A549 (cell line): Measurements from ENCODE around the gene RTL5. TPM values are rescaled to one million over a fixed set of nuclear protein-coding genes. Genes with fewer than 3 reads are reported as not detected.

Source experiments
- ATAC-seq, 2 experiments: fragments of 200-7000 bp in 1 of 2; fragments of >200 bp in 1 of 2; cut with Nextera tagmentation in 1 of 2; cut with Tn5 transposase in 1 of 2; 3 replicates each; pipeline versions ENCODE4 v1.8.0 to v1.9.1; 2018 to 2020; ENCODE audit warnings: mild to moderate bottlenecking in 1 of 2, moderate library complexity in 1 of 2
- CTCF ChIA-PET: fragments of 300-600 bp; sonication (Branson Sonifier 250); formaldehyde crosslinking; extraction: SDS; loops from one replicate; lab custom pipeline; 2021; ENCODE audit warnings: antibody characterized with exemption, inconsistent platforms; lab: Yijun Ruan, JAX
- POLR2A ChIA-PET: fragments of 350-600 bp; formaldehyde crosslinking; extraction: SDS; loops from one replicate; lab custom pipeline; 2021; ENCODE audit warnings: antibody characterized with exemption, inconsistent platforms; lab: Yijun Ruan, JAX
- DNase-seq, 2 experiments: peaks; one replicate each; pipeline versions ENCODE4 v3.0.0 to v3.0.0-alpha.2; 2011 to 2016; ENCODE audit warnings: low read depth in 1 of 2, low spot score in 1 of 2
- FAIRE-seq: peaks from 2 replicates; lab custom pipeline; 2011; peaks lifted over from hg19 to GRCh38; lab: Jason Lieb, UNC
- H3K27ac ChIP-seq, 2 experiments: fragments of >200 bp; sonication (Bioruptor Twin); formaldehyde crosslinking; 3 replicates each; pipeline ENCODE4 v1.5.1; 2016 to 2017
- H3K4me1 ChIP-seq: fragments of >200 bp; sonication (Bioruptor Twin); formaldehyde crosslinking; 3 replicates; pipeline ENCODE4 v1.6.1; 2016
- H3K4me2 ChIP-seq: fragments of >200 bp; sonication (Bioruptor Twin); formaldehyde crosslinking; 3 replicates; pipeline ENCODE4 v1.6.1; 2016
- H3K4me3 ChIP-seq: fragments of >200 bp; sonication (Bioruptor Twin); formaldehyde crosslinking; 3 replicates; pipeline ENCODE4 v1.5.1; 2016
- H3K9me3 ChIP-seq: fragments of >200 bp; sonication (Bioruptor Twin); formaldehyde crosslinking; 3 replicates; pipeline ENCODE4 v1.6.1; 2016
- BCL3 ChIP-seq: fragments of >200 bp; sonication (Bioruptor Twin); formaldehyde crosslinking; IDR thresholded peaks from 3 replicates; pipeline ENCODE4 v1.6.1; 2016
- BHLHE40 ChIP-seq: IDR thresholded peaks from 2 replicates; pipeline ENCODE4 v1.6.1; 2012; ENCODE audit warnings: low read depth, low read length, inconsistent platforms
- CEBPB ChIP-seq, 2 experiments: fragments of >200 bp in 1 of 2; sonication (Bioruptor Twin) in 1 of 2; formaldehyde crosslinking in 1 of 2; IDR thresholded peaks; 2 replicates each; pipeline ENCODE4 v1.6.1; 2012 to 2016
- CHD2 ChIP-seq: fragments of 150-350 bp; IDR thresholded peaks from 2 replicates; pipeline ENCODE4 v1.6.1; 2014; ENCODE audit warnings: low read length; ENCODE audit not compliant: partially characterized antibody
- CTCF ChIP-seq: fragments of >200 bp; sonication (Bioruptor Twin); formaldehyde crosslinking; IDR thresholded peaks from 3 replicates; pipeline ENCODE4 v1.5.1; 2016
- E2F6 ChIP-seq: IDR thresholded peaks from 2 replicates; pipeline ENCODE4 v1.6.1; 2012; ENCODE audit warnings: low read depth, borderline replicate concordance
- EHF ChIP-seq: fragments of 250-450 bp; sonication (Bioruptor Pico); IDR thresholded peaks from 2 replicates; pipeline ENCODE4 v1.5.0; 2020; ENCODE audit warnings: mild to moderate bottlenecking
- FOSL2 ChIP-seq, 2 experiments: fragments of 450-650 bp in 1 of 2; fragments of >200 bp in 1 of 2; sonication (Bioruptor Twin) in 1 of 2; formaldehyde crosslinking; IDR thresholded peaks; 2 replicates each; pipeline versions ENCODE4 v1.5.0 to v1.6.1; 2016 to 2020; ENCODE audit warnings: mild to moderate bottlenecking in 1 of 2, moderate library complexity in 1 of 2
- FOXS1 ChIP-seq: fragments of 250-450 bp; sonication (Bioruptor Pico); IDR thresholded peaks from 2 replicates; pipeline ENCODE4 v1.5.0; 2020; ENCODE audit warnings: mild to moderate bottlenecking, moderate library complexity
- HDAC2 ChIP-seq: fragments of 200-600 bp; sonication (generic); IDR thresholded peaks from 2 replicates; pipeline ENCODE4 v1.6.1; 2016
- HES2 ChIP-seq: fragments of >200 bp; sonication (Bioruptor Twin); formaldehyde crosslinking; IDR thresholded peaks from 2 replicates; pipeline ENCODE4 v1.6.1; 2016
- HEYL ChIP-seq: fragments of 250-450 bp; sonication (Bioruptor Pico); IDR thresholded peaks from 2 replicates; pipeline ENCODE4 v1.8.0; 2021; ENCODE audit warnings: mild to moderate bottlenecking, moderate library complexity
- HMGXB4 ChIP-seq: fragments of 250-450 bp; sonication (Bioruptor Pico); IDR thresholded peaks from 2 replicates; pipeline ENCODE4 v1.5.0; 2021; ENCODE audit warnings: mild to moderate bottlenecking, moderate library complexity, borderline replicate concordance
- HOXA7 ChIP-seq: fragments of 250-450 bp; sonication (Bioruptor Pico); IDR thresholded peaks from 2 replicates; pipeline ENCODE4 v1.5.0; 2020; ENCODE audit warnings: mild to moderate bottlenecking, moderate library complexity
- MAFK ChIP-seq: fragments of 450-650 bp; IDR thresholded peaks from 2 replicates; pipeline ENCODE4 v1.6.1; 2014; ENCODE audit not compliant: partially characterized antibody
- MAZ ChIP-seq: fragments of 150-350 bp; IDR thresholded peaks from 2 replicates; pipeline ENCODE4 v1.6.1; 2014; ENCODE audit warnings: antibody characterized with exemption, low read depth, low read length, borderline replicate concordance
- MYC ChIP-seq: IDR thresholded peaks from 2 replicates; pipeline ENCODE4 v1.6.1; 2012; ENCODE audit warnings: mild to moderate bottlenecking, inconsistent platforms, low read length, improper control_type of control experiment, borderline replicate concordance
- NR3C1 ChIP-seq: fragments of >200 bp; sonication (Bioruptor Twin); formaldehyde crosslinking; IDR thresholded peaks from 3 replicates; pipeline ENCODE4 v1.6.1; 2017
- PHF8 ChIP-seq: fragments of 200-600 bp; sonication (generic); IDR thresholded peaks from 2 replicates; pipeline ENCODE4 v1.6.1; 2016; ENCODE audit warnings: low read depth, mild to moderate bottlenecking, antibody characterized with exemption, moderate library complexity, borderline replicate concordance
- RCOR1 ChIP-seq: fragments of 150-350 bp; IDR thresholded peaks from 2 replicates; pipeline ENCODE4 v1.6.1; 2014; ENCODE audit warnings: antibody characterized with exemption, low read length, low read depth
- RNF2 ChIP-seq: fragments of 200-600 bp; sonication (generic); IDR thresholded peaks from 2 replicates; pipeline ENCODE4 v1.6.1; 2016; ENCODE audit warnings: low read depth, mild to moderate bottlenecking, antibody characterized with exemption, moderate library complexity, borderline replicate concordance
- SMC3 ChIP-seq: fragments of >200 bp; sonication (Bioruptor Twin); formaldehyde crosslinking; IDR thresholded peaks from 3 replicates; pipeline ENCODE4 v1.6.1; 2018; ENCODE audit warnings: inconsistent platforms
- TP53 ChIP-seq: fragments of 250-450 bp; sonication (Bioruptor Pico); IDR thresholded peaks from 2 replicates; pipeline ENCODE4 v1.5.0; 2021; ENCODE audit warnings: mild to moderate bottlenecking, moderate library complexity
- USF2 ChIP-seq: fragments of 450-650 bp; IDR thresholded peaks from 2 replicates; pipeline ENCODE4 v1.6.1; 2014; ENCODE audit warnings: antibody characterized with exemption
- ZFP36 ChIP-seq: fragments of 450-650 bp; IDR thresholded peaks from 2 replicates; pipeline ENCODE4 v1.6.1; 2014; ENCODE audit warnings: borderline replicate concordance; ENCODE audit not compliant: partially characterized antibody
- ZNF302 ChIP-seq: fragments of 250-450 bp; sonication (Bioruptor Pico); IDR thresholded peaks from 2 replicates; pipeline ENCODE4 v1.9.0; 2021; ENCODE audit warnings: inconsistent platforms, mild to moderate bottlenecking, moderate library complexity
- WGBS: methylation state at CpG from one replicate; pipeline ENCODE4 v1.1.6; 2017; ENCODE audit errors: missing lambda C conversion rate; 5-methylcytosine and 5-hydroxymethylcytosine counted together
- polyA plus RNA-seq, 4 experiments: library from polyadenylated mRNA; depleted of rRNA in 3 of 4; stranded (reverse); fragments of >200 nt; fragmentation: RNase III in 1 of 4; extraction: RNeasy Plus Mini Kit Qiagen cat#74134 plus additional on column Dnase treatment in 1 of 4; gene quantifications; 2 replicates in 3 of 4; 3 replicates in 1 of 4; pipeline ENCODE4 v1.2.3, GENCODE V29; 2011 to 2017

The RTL5 gene
- polyA plus RNA-seq, 2 of the 4 experiments (the other 2 are of a cell fraction): 1.2 to 2.9 TPM

GRCh38 chrX:72088761-72089160 lies 43.0 kb downstream of the RTL5 start:
- FAIRE-seq (no peak), ATAC-seq (no peak), DNase-seq (no peak)
- no peaks in the 10 kb centered on the region for H3K4me1 ChIP-seq
- H3K27ac ChIP-seq: no peak overlapping the region
- H3K9me3 ChIP-seq: no peaks in the 10 kb centered on the region
- CTCF ChIA-PET: no interaction called here
- no peak for TF ChIP-seq BCL3
- no peak for TF ChIP-seq FOSL2 (IDR thresholded peaks at IDR 0.05)
- TF ChIP-seq FOSL2 (CRISPR knock-in tag; IDR thresholded peaks at IDR 0.05): no peak
- no peak for TF ChIP-seq FOXS1
- TF ChIP-seq ZNF302: no peak
- TF ChIP-seq TP53: no peak
- TF ChIP-seq BHLHE40: no peak
- no peak for TF ChIP-seq RNF2
- no peak for TF ChIP-seq ZFP36
- no peak for TF ChIP-seq USF2
- no peak for TF ChIP-seq SMC3
- TF ChIP-seq HOXA7 (CRISPR knock-in tag): no peak
- no peak for TF ChIP-seq CEBPB (IDR thresholded peaks at IDR 0.05)
- no peak for TF ChIP-seq MAFK
- TF ChIP-seq HES2: no peak
- no peak for TF ChIP-seq EHF (CRISPR knock-in tag)
- TF ChIP-seq E2F6: no peak
- no peak for TF ChIP-seq PHF8
- no peak for TF ChIP-seq HEYL (CRISPR knock-in tag)
- no peak overlapping the region for H3K4me3 ChIP-seq
- POLR2A ChIA-PET: no interaction called here
- H3K4me2 ChIP-seq: no peak overlapping the region
- WGBS: 60% methylated on average over 6 of the region's 6 CpGs

- WGBS: 29% methylated on average over 1 of the region's 1 CpG
- FAIRE-seq: no peak
- CTCF ChIA-PET: no interaction called here
Observed at GRCh38 chrX:72086995-72087394, 44.7 kb downstream of the RTL5 start.

More at GRCh38 chrX:72086995-72087394, 44.7 kb downstream of the RTL5 start:
- DNase-seq (no peak), ATAC-seq (no peak)
- Histone ChIP-seq H3K4me2 (no peak overlapping the region), H3K9me3 (no peaks in the 10 kb centered on the region), H3K27ac (no peak overlapping the region), H3K4me1 (no peaks in the 10 kb centered on the region), H3K4me3 (no peak overlapping the region)
- TF ChIP-seq MAFK (no peak), FOXS1 (no peak), ZFP36 (no peak), MYC (no peak), E2F6 (no peak), CTCF (no peak), HMGXB4 (no peak), HDAC2 (no peak), RCOR1 (no peak), NR3C1 (no peak), CEBPB (IDR thresholded peaks at IDR 0.05) (no peak), CHD2 (no peak), EHF (CRISPR knock-in tag) (no peak), MAZ (no peak)
- POLR2A ChIA-PET: no interaction called here
